HCT116 (cell line): ENCODE results near the gene GPHA2. TPM values are rescaled to one million over a fixed set of nuclear protein-coding genes. Genes with fewer than 3 reads are reported as not detected.

ENCODE experiments used
- ATAC-seq: fragments of 200-7000 bp; cut with Tn5 transposase; 2 replicates; pipeline ENCODE4 v1.9.1; 2020; ENCODE audit warnings: mild to moderate bottlenecking, moderate library complexity
- BruUV-seq: library from RNA; stranded (reverse); fragments of 400-500 nt; replicated peaks from 2 replicates; lab custom pipeline; 2021; lab: Mats Ljungman, UMichigan
- CTCF ChIA-PET: fragments of 300-600 bp; sonication (Branson Sonifier 250); formaldehyde crosslinking; loops from one replicate; lab custom pipeline; 2021; ENCODE audit warnings: antibody characterized with exemption; lab: Charles Lee
- POLR2A ChIA-PET: fragments of 300-600, 350-600 bp; sonication (Branson Sonifier 250); formaldehyde crosslinking; loops from one replicate; lab custom pipeline; 2021; ENCODE audit warnings: antibody characterized with exemption; lab: Charles Lee
- RAD21 ChIA-PET, 2 experiments: fragments of 300-600 bp; sonication (Branson Sonifier 250); formaldehyde crosslinking; loops; one replicate each; lab custom pipeline; 2023; ENCODE audit warnings: low total read pairs in 2 of 2; ENCODE audit not compliant: uncharacterized antibody in 2 of 2, unreplicated experiment in 2 of 2, low non-redundant PET in 1 of 2; lab: Charles Lee
- DNase-seq: peaks from one replicate; pipeline ENCODE4 v3.0.0-alpha.2; 2010; ENCODE audit warnings: low read depth, low spot score
- H2AFZ ChIP-seq: fragments of 200-600 bp; shearing (Covaris generic), sonication (generic); 2 replicates; pipeline ENCODE4 v1.6.1; 2017; ENCODE audit warnings: low read depth, mixed run types, mixed read lengths, antibody characterized with exemption, low read length; ENCODE audit not compliant: poor library complexity, severe bottlenecking
- H3K27ac ChIP-seq: 2 replicates; pipeline ENCODE4 v1.5.1; 2012; ENCODE audit warnings: low read depth, low read length
- H3K27me3 ChIP-seq: fragments of 200-600 bp; sonication (generic); 2 replicates; pipeline ENCODE4 v1.6.1; 2016; ENCODE audit warnings: mixed run types, low read length, mixed read lengths; ENCODE audit not compliant: insufficient read depth
- H3K36me3 ChIP-seq, 2 experiments: fragments of 200-500 bp in 1 of 2; fragments of 200-600 bp in 1 of 2; sonication (Bioruptor generic) in 1 of 2; sonication (generic) in 1 of 2; 2 replicates each; pipeline versions ENCODE4 v1.5.1 to v1.6.1; 2014 to 2016; ENCODE audit warnings: low read length in 2 of 2, inconsistent platforms in 1 of 2, mixed read lengths in 1 of 2, mixed run types in 1 of 2; ENCODE audit not compliant: insufficient read depth in 2 of 2, control insufficient read depth in 1 of 2
- H3K4me1 ChIP-seq, 2 experiments: fragments of 200-600 bp in 1 of 2; sonication (generic) in 1 of 2; 2 replicates each; pipeline versions ENCODE4 v1.5.1 to v1.6.1; 2012 to 2017; ENCODE audit warnings: low read length in 2 of 2, inconsistent platforms in 1 of 2, mild to moderate bottlenecking in 1 of 2, mixed read lengths in 1 of 2, mixed run types in 1 of 2, moderate library complexity in 1 of 2; ENCODE audit not compliant: insufficient read depth in 2 of 2, control insufficient read depth in 1 of 2
- H3K4me2 ChIP-seq: fragments of 200-600 bp; sonication (generic); 2 replicates; pipeline ENCODE4 v1.6.1; 2017; ENCODE audit warnings: mixed run types, low read length, mixed read lengths
- H3K4me3 ChIP-seq, 2 experiments: fragments of 200-600 bp in 1 of 2; sonication (generic) in 1 of 2; replicated peaks in 1 of 2; 2 replicates each; pipeline ENCODE4 v1.5.1; 2011 to 2016; ENCODE audit warnings: low read length in 2 of 2, control low read depth in 1 of 2, low read depth in 1 of 2, mild to moderate bottlenecking in 1 of 2, mixed read lengths in 1 of 2, mixed run types in 1 of 2
- H3K79me2 ChIP-seq: fragments of 200-600 bp; sonication (generic); 2 replicates; pipeline ENCODE4 v1.6.1; 2017; ENCODE audit warnings: mild to moderate bottlenecking, mixed run types, low read length, moderate library complexity, mixed read lengths; ENCODE audit not compliant: insufficient read depth
- H3K9ac ChIP-seq: fragments of 200-600 bp; sonication (generic); 2 replicates; pipeline ENCODE4 v1.6.1; 2016; ENCODE audit warnings: low read length, mixed read lengths
- H3K9me2 ChIP-seq: fragments of 200-600 bp; sonication (generic), shearing (Covaris generic); 2 replicates; pipeline ENCODE4 v1.6.1; 2017; ENCODE audit warnings: mixed run types, mild to moderate bottlenecking, moderate library complexity; ENCODE audit not compliant: insufficient read depth
- H3K9me3 ChIP-seq, 2 experiments: fragments of 200-500 bp in 1 of 2; fragments of 200-600 bp in 1 of 2; sonication (Bioruptor generic) in 1 of 2; sonication (generic) in 1 of 2; 2 replicates each; pipeline ENCODE4 v1.6.1; 2014 to 2017; ENCODE audit warnings: low read length in 2 of 2, mixed read lengths in 2 of 2, inconsistent platforms in 1 of 2, low read depth in 1 of 2, mild to moderate bottlenecking in 1 of 2, mixed run types in 1 of 2, moderate library complexity in 1 of 2; ENCODE audit not compliant: control insufficient read depth in 1 of 2, insufficient read depth in 1 of 2
- H4K20me1 ChIP-seq: fragments of 200-600 bp; sonication (generic), shearing (Covaris generic); 2 replicates; pipeline ENCODE4 v1.6.1; 2017; ENCODE audit warnings: mixed run types, mild to moderate bottlenecking, moderate library complexity; ENCODE audit not compliant: insufficient read depth
- CBX3 ChIP-seq: IDR thresholded peaks from 2 replicates; pipeline ENCODE4 v1.6.1; 2012; ENCODE audit warnings: low read depth
- EGR1 ChIP-seq: IDR thresholded peaks from 2 replicates; pipeline ENCODE4 v1.6.1; 2012; ENCODE audit warnings: low read depth
- ELF1 ChIP-seq: IDR thresholded peaks from 2 replicates; pipeline ENCODE4 v1.6.1; 2012; ENCODE audit warnings: low read depth, borderline replicate concordance
- EZH2phosphoT487 ChIP-seq: fragments of 200-600 bp; IDR thresholded peaks from 2 replicates; pipeline ENCODE4 v1.6.1; 2018; ENCODE audit warnings: antibody characterized with exemption, borderline replicate concordance
- FOSL1 ChIP-seq: IDR thresholded peaks from 2 replicates; pipeline ENCODE4 v1.6.1; 2012; ENCODE audit warnings: low read depth
- POLR2A ChIP-seq: IDR thresholded peaks from 2 replicates; pipeline ENCODE4 v1.7.0; 2011; ENCODE audit warnings: borderline replicate concordance; ENCODE audit not compliant: insufficient read depth, insufficient read length; ENCODE audit errors: extremely low read depth
- POLR2AphosphoS5 ChIP-seq: IDR thresholded peaks from 2 replicates; pipeline ENCODE4 v1.6.1; 2011; ENCODE audit warnings: mild to moderate bottlenecking, low read depth, low read length, moderate library complexity
- RAD21 ChIP-seq: IDR thresholded peaks from 2 replicates; pipeline ENCODE4 v1.6.1; 2012; ENCODE audit warnings: low read depth, mild to moderate bottlenecking
- SIN3A ChIP-seq: IDR thresholded peaks from 2 replicates; pipeline ENCODE4 v1.6.1; 2012; ENCODE audit warnings: low read depth
- SP1 ChIP-seq: IDR thresholded peaks from 2 replicates; pipeline ENCODE4 v1.6.1; 2012; ENCODE audit warnings: low read depth
- SRF ChIP-seq: IDR thresholded peaks from 2 replicates; pipeline ENCODE4 v1.6.1; 2012; ENCODE audit warnings: low read depth
- TCF7L2 ChIP-seq: IDR thresholded peaks from 2 replicates; pipeline ENCODE4 v1.7.0; 2011; ENCODE audit warnings: borderline replicate concordance, inconsistent platforms; ENCODE audit not compliant: insufficient read depth, insufficient read length; ENCODE audit errors: extremely low read depth
- YY1 ChIP-seq: IDR thresholded peaks from 2 replicates; pipeline ENCODE4 v1.6.1; 2011; ENCODE audit warnings: low read length, low read depth, moderate library complexity, mild to moderate bottlenecking; ENCODE audit not compliant: insufficient replicate concordance; ENCODE audit errors: extremely low read depth
- ZFX ChIP-seq: fragments of 450-650 bp; IDR thresholded peaks from 2 replicates; pipeline ENCODE4 v1.6.1; 2017
- ZNF274 ChIP-seq: fragments of 200-500 bp; sonication (Bioruptor generic); IDR thresholded peaks from 2 replicates; pipeline ENCODE4 v1.6.1; 2014; ENCODE audit warnings: mild to moderate bottlenecking, low read depth, low read length, inconsistent platforms
- intact Hi-C: fragments of 100-400 bp; cut with micrococcal nuclease; formaldehyde crosslinking; loops from 2 replicates; pipeline ENCODE4 v1.10.0; 2022
- total RNA-seq: library from RNA; stranded (reverse); gene quantifications from one replicate; pipeline ENCODE4 v1.2.1, GENCODE V29; 2021; ENCODE audit not compliant: unreplicated experiment
- TF ChIP-seq, protein P1 (sequence below): IDR thresholded peaks from 2 replicates; pipeline ENCODE4 v1.6.1; 2012
- TF ChIP-seq, protein P2 (sequence below): IDR thresholded peaks from 2 replicates; pipeline ENCODE4 v1.6.1; 2012; ENCODE audit warnings: low read depth
- TF ChIP-seq, protein P3 (sequence below), 3 experiments: fragments of 200-600 bp in 1 of 3; sonication (generic) in 1 of 3; IDR thresholded peaks in 2 of 3; conservative IDR thresholded peaks in 1 of 3; 2 replicates each; pipeline ENCODE4 v1.5.1; 2012 to 2017; ENCODE audit warnings: low read depth in 2 of 3, low read length in 2 of 3, antibody characterized with exemption in 1 of 3, borderline replicate concordance in 1 of 3, control low read depth in 1 of 3, mild to moderate bottlenecking in 1 of 3, mixed read lengths in 1 of 3, mixed run types in 1 of 3, moderate library complexity in 1 of 3; ENCODE audit not compliant: insufficient read depth in 1 of 3
- TF ChIP-seq, protein P4 (sequence below): IDR thresholded peaks from 2 replicates; pipeline ENCODE4 v1.6.1; 2012

Gene GPHA2
- total RNA-seq, 1 experiment from 2014 or later, result not detected

DNA sequence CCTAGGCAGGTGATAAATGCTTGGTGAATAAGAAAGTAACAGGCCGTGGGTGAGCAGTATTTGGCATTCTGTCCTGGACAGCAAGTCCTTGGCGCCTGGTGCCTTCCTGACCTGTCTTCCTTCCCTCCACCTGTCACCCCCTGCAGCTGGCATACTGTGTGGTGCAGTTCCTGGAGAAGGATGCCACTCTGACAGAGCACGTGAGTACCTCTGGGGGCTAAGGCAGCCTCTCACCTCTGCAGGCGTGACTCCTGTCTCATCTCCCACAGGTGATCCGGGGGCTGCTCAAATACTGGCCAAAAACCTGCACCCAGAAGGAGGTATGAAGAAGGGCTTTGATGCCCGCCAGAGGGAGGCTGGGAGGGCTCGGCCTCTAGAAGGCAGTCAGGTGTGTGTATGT is 4.4 kb downstream of the GPHA2 start:
- DNase-seq, result no peak
- Histone ChIP-seq H3K4me2 (no peak overlapping the region), H2AFZ (no peak overlapping the region), H3K36me3 (peaks cover 0 to 3% of the 10 kb centered on the region in 2 experiments; a peak in 1 of 4 replicates), H4K20me1 (no peaks in the 10 kb centered on the region), H3K4me3 (no peak overlapping the region), H3K79me2 (no peaks in the 10 kb centered on the region), H3K4me1 (peaks cover 8 to 15% of the 10 kb centered on the region in 2 experiments; a peak in 3 of 4 replicates), H3K27me3 (no peaks in the 10 kb centered on the region), H3K27ac (no peak overlapping the region), H3K9ac (no peak overlapping the region), H3K9me2 (no peaks in the 10 kb centered on the region), H3K9me3 (no peaks in the 10 kb centered on the region)
- no peak for ATAC-seq
- intact Hi-C loops, result no loop called here
- ChIA-PET CTCF (no interaction called here), POLR2A (no interaction called here), RAD21 (no interaction called here)
- BruUV-seq, result no TSS peak
- no peak for TF ChIP-seq ZFX
- no peak for TF ChIP-seq EZH2phosphoT487
- TF ChIP-seq, protein P1, sequence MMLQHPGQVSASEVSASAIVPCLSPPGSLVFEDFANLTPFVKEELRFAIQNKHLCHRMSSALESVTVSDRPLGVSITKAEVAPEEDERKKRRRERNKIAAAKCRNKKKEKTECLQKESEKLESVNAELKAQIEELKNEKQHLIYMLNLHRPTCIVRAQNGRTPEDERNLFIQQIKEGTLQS, result no peak
- no peak for TF ChIP-seq ELF1
- TF ChIP-seq POLR2AphosphoS5, result no peak
- TF ChIP-seq CBX3, result no peak
- TF ChIP-seq, protein P2, sequence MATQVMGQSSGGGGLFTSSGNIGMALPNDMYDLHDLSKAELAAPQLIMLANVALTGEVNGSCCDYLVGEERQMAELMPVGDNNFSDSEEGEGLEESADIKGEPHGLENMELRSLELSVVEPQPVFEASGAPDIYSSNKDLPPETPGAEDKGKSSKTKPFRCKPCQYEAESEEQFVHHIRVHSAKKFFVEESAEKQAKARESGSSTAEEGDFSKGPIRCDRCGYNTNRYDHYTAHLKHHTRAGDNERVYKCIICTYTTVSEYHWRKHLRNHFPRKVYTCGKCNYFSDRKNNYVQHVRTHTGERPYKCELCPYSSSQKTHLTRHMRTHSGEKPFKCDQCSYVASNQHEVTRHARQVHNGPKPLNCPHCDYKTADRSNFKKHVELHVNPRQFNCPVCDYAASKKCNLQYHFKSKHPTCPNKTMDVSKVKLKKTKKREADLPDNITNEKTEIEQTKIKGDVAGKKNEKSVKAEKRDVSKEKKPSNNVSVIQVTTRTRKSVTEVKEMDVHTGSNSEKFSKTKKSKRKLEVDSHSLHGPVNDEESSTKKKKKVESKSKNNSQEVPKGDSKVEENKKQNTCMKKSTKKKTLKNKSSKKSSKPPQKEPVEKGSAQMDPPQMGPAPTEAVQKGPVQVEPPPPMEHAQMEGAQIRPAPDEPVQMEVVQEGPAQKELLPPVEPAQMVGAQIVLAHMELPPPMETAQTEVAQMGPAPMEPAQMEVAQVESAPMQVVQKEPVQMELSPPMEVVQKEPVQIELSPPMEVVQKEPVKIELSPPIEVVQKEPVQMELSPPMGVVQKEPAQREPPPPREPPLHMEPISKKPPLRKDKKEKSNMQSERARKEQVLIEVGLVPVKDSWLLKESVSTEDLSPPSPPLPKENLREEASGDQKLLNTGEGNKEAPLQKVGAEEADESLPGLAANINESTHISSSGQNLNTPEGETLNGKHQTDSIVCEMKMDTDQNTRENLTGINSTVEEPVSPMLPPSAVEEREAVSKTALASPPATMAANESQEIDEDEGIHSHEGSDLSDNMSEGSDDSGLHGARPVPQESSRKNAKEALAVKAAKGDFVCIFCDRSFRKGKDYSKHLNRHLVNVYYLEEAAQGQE, result no peak
- no peak for TF ChIP-seq POLR2A
- no peak for TF ChIP-seq FOSL1
- TF ChIP-seq, protein P3, sequence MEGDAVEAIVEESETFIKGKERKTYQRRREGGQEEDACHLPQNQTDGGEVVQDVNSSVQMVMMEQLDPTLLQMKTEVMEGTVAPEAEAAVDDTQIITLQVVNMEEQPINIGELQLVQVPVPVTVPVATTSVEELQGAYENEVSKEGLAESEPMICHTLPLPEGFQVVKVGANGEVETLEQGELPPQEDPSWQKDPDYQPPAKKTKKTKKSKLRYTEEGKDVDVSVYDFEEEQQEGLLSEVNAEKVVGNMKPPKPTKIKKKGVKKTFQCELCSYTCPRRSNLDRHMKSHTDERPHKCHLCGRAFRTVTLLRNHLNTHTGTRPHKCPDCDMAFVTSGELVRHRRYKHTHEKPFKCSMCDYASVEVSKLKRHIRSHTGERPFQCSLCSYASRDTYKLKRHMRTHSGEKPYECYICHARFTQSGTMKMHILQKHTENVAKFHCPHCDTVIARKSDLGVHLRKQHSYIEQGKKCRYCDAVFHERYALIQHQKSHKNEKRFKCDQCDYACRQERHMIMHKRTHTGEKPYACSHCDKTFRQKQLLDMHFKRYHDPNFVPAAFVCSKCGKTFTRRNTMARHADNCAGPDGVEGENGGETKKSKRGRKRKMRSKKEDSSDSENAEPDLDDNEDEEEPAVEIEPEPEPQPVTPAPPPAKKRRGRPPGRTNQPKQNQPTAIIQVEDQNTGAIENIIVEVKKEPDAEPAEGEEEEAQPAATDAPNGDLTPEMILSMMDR (IDR thresholded peaks at IDR 0.05 in 2 of 3, conservative IDR thresholded peaks at IDR 0.05 in 1 of 3; ENCODE audit: borderline replicate concordance in 1 of 3, insufficient read depth in 1 of 3, low read depth in 2 of 3, low read length in 2 of 3), result no peak
- no peak for TF ChIP-seq RAD21
- no peak for TF ChIP-seq TCF7L2
- no peak for TF ChIP-seq YY1
- TF ChIP-seq, protein P4, sequence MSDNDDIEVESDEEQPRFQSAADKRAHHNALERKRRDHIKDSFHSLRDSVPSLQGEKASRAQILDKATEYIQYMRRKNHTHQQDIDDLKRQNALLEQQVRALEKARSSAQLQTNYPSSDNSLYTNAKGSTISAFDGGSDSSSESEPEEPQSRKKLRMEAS, result no peak
- TF ChIP-seq EGR1, result no peak
- no peak for TF ChIP-seq SRF
- TF ChIP-seq ZNF274, result no peak
- no peak for TF ChIP-seq SP1
- TF ChIP-seq SIN3A, result no peak
